NCI-H2081 (cell line): ENCODE data around the gene MINDY3.
"Not testable (repeated sequence)": the region's sequence is repeated elsewhere in the genome, so short reads cannot be mapped to it uniquely, and the experiment has no call there.

Experiments used
- DNase-seq, 2 experiments: peaks; one replicate each; lab custom pipeline; 2025; lab: John Stamatoyannopoulos, UW

MINDY3 gene

DNA sequence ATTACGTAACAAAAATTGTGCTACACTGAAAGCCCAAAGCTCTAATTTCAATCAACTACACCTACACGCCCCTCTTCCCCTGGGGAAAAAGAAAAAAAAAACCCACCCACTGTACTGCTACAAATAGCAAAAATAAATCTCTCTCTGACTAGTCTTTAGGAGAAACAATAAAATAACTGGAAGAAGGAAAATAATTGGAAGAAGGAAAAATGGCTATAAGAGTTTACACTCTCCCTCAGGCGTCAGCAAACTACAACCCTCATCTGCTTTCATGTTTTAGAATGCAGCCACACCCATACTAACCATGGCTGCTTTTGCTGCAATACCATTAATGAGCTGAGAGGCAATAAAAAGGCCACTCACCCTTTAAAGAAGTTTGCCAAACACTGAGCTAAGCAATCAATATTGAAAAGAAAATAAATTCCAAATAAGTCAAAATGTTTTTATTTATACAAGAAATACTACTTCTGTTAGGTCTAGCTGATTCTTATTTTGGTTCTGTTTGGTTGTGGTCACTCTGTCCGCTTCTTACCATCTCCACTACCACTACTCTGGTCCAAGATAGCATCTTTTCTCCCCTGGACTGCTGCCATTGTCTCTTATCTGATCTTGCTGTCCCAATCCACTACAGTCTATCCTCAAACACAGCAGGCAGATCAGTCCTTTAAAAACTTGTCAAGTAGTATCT lies 3.8 kb downstream of the MINDY3 start:
- DNase-seq, result no peak

DNA sequence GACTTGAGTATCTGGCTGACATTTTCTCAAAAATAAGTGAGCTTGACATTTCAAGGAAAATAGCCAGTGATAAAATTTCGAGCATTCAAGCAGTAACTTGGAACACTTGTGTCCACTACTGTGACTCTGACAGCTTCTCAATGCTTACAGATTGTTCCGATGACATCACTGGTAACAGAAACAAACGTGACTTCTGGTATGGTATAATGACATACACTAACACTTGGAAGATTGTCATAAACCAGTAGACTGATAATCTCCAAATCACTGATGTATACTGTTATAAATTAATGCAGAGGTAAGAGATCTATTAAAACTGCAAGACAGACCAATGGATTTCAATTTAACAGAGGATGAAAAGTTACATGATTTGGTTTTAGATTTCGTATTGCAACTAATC lies 6.5 kb downstream of the MINDY3 start:
- DNase-seq, result no peak

GRCh38 chr10:15852111-15852557 lies 8.2 kb downstream of the MINDY3 start:
- DNase-seq, result no peak

- not testable (repeated sequence) for DNase-seq
Measured at GRCh38 chr10:15850337-15850978, 9.8 kb downstream of the MINDY3 start.

DNA sequence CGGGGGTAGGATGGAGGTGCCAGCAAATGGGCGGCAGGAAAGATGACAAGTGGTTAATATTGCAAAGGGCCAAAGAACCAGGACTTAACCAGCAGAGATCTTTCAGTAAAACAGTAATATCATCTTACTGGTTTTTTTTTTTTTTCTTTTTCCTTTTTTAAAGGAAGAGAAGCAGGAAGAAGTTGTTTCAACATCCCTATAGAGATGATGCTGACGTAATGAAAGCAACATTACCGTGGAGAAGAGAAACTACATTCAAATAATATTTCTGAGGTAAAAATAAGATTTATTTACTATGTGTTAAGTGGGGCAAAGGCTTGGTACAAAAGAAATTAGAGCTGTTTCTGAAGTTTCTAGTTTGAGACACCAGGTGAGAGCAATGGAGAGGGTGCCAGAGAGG lies 11.0 kb downstream of the MINDY3 start:
- DNase-seq, result no peak

GRCh38 chr10:15847481-15847880 lies 12.8 kb downstream of the MINDY3 start:
- no peak for DNase-seq

GRCh38 chr10:15844517-15844916 lies 15.8 kb downstream of the MINDY3 start:
- DNase-seq, result no peak

GRCh38 chr10:15843695-15844094 lies 16.6 kb downstream of the MINDY3 start:
- no peak for DNase-seq

DNA sequence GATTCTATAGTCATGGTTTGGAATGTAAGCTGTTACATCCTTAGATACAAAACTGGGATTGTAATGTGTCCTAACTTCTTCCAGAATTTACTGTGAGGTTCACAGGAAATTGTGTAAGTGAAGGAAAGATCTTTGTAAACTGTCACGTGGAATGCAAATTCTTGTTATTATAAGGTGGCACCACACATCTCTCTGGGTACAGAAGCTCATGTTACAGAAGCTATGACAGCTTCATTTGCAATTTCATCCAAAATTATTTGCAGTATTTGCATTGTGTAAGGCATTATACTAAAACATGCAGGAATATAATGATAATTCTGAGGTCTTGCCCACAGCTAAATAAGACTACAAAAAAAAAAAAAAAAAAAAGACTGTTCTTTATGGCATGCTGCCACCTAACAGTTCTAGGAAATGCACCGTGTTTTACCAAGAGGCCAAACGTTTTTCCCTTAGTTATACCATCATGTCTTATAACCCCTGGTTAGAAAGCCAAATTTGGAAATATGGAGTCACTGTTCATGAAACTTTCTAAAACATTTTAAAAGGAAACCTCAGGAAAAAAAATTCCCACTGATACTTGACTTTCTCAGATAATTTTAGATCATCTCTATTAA lies 17.6 kb downstream of the MINDY3 start:
- no peak for DNase-seq

GRCh38 chr10:15841696-15842095 lies 18.6 kb downstream of the MINDY3 start:
- no peak for DNase-seq

GRCh38 chr10:15836807-15837206 lies 23.5 kb downstream of the MINDY3 start:
- DNase-seq, result no peak

- DNase-seq, result no peak
Measured at GRCh38 chr10:15829495-15829894, 30.8 kb downstream of the MINDY3 start.

DNA sequence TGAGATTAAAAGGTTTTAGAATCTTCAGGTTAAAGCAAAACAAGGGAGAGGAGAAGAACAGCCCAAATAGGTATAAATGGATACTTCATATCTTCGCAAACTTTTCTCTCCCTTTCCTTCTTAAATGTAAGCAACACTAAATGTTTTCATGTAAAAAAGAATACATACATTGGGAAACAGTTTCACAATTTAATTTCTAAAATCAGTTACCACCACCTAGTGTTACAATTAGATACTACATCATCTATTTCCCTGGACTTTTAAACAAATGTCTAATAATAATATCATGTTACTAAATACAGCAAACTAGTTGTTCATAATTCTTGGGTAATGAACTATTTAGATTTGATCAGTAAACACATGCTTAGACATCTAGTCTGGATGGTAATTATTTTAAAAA lies 35.8 kb downstream of the MINDY3 start:
- no peak for DNase-seq

GRCh38 chr10:15822131-15822530 lies 38.2 kb downstream of the MINDY3 start:
- no peak for DNase-seq

GRCh38 chr10:15821046-15821683 lies 39.1 kb downstream of the MINDY3 start:
- DNase-seq, result no peak

DNA sequence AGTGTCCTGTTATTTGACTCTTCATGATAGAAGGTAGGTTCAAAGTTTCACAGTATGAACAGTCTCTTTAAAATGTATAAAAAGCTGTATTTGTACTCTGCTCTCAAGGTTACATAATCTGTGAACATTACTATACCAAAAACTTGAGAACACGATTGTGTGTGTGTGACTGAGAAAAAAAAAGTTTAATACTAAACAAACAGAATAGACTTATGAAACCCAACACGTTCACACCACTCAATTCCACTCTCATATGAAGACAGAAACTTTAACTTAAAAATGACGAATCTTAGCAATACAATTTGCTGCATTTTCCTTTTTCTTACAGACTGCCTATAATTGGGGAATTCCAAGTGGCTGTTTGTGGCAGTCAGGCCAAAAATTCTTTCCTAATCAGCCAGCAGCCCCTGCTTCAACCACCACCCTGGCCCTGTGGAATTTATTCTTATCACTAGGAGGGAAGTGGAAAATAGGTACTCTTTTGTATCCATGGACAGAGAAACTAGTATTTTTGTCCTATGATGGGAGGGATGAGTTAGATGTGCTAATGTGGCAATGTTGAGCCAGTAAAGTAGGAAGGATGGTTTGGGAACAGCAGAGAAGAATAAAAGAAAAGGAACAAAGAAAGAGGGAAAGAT lies 42.8 kb downstream of the MINDY3 start:
- no peak for DNase-seq

DNA sequence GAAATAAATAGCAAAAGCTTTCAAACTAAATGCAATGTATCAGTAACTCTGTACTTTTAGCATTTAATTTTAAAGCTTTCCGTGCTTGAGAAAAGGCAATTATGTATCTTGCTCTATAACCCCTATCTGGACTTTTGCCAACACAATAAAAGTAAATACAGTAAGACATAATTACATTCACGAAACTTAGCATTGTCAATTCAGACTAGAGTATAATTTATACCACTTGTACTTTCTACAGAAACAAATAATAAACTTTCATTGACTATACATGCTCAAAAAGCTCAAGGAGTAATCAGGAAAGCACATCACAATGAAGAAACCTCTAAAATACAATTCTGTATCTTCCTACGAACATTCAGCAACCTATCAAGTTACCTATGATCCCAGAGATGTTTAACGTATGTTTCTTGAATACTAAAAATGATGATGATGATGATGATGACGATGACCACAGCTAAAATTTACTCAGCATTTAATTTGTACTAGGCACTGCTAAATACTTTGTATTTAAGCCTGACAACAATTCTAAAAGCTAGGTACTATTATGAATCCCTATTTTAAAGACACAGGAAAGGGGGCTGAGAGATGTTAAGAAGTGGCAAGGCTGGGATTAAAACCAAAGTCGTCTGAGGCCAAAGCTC lies 44.9 kb downstream of the MINDY3 start:
- peak in 1 of 2 experiments; percentile 15 for DNase-seq

- DNase-seq, result no peak
Measured at GRCh38 chr10:15814565-15814964, 45.7 kb downstream of the MINDY3 start.

GRCh38 chr10:15813415-15813814 lies 46.9 kb downstream of the MINDY3 start:
- DNase-seq, result no peak

- DNase-seq, result no peak
Measured at GRCh38 chr10:15809450-15809849, 50.9 kb downstream of the MINDY3 start.

- DNase-seq, result no peak
Measured at GRCh38 chr10:15808204-15808797, 52.0 kb downstream of the MINDY3 start.
